Erythroblast (primary cell): ENCODE data around the gene GSTCD.
"Not testable (repeated sequence)": the region's sequence is repeated elsewhere in the genome, so short reads cannot be mapped to it uniquely, and the experiment has no call there.

ENCODE experiments used
- DNase-seq, 2 experiments: peaks; one replicate each; lab custom pipeline; 2025; lab: John Stamatoyannopoulos, UW
- GATA1 ChIP-seq: IDR thresholded peaks from 2 replicates; pipeline ENCODE4 v1.6.1; 2011; ENCODE audit warnings: low read depth, mild to moderate bottlenecking, control low read depth, low read length, moderate library complexity
- POLR2A ChIP-seq: IDR thresholded peaks from 2 replicates; pipeline ENCODE4 v1.6.1; 2011; ENCODE audit warnings: mild to moderate bottlenecking, low read length

The GSTCD gene

GRCh38 chr4:105808030-105808749 is 99.6 kb downstream of the GSTCD start:
- no peak for DNase-seq

DNA sequence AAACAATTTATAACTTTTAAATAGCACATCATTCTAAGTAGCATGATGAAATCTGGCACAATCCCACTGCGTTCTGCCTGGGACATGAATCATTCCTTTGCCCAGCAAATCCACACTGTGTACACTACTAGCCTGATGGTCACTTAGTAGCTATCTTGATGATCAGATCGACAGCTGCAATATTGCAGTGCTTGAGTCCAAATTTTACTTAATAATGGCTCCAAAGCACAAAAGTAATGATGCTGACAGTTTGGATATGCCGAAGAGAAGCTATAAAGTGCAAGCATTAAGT is 100.1 kb downstream of the GSTCD start:
- DNase-seq, result no peak

More at GRCh38 chr4:105808030-105808749, 99.6 kb downstream of the GSTCD start:
- TF ChIP-seq POLR2A (no peak), GATA1 (no peak)

GRCh38 chr4:105815701-105816100 is 107.1 kb downstream of the GSTCD start:
- TF ChIP-seq GATA1 (no peak), POLR2A (no peak)
- DNase-seq, result no peak

More for the DNA sequence above, 100.1 kb downstream of the GSTCD start:
- TF ChIP-seq POLR2A (no peak), GATA1 (no peak)

DNA sequence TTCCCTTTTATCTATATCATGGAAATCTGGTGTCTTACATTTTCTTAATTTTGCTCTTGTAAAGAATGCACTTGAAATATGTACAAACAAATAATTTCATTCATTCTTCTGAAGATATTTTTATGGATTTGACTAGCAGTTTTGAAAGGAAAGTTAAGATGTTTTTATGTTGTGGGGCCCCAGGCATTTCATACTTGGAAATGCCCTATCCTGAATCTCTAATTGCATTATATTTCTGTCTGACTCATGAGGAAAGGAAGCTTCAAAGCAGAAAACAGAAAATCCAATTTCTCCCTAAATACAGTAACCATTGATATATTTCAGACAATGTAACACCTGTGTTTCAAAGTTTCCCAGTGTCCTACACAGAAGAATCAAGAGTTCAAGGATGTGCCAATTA is 113.5 kb downstream of the GSTCD start:
- no peak for TF ChIP-seq GATA1
- no peak for TF ChIP-seq POLR2A
- DNase-seq, result no peak

- TF ChIP-seq POLR2A, result no peak
- no peak for TF ChIP-seq GATA1
These were observed 119.5 kb downstream of the GSTCD start for GRCh38 chr4:105828074-105828473.

GRCh38 chr4:105831189-105831588 is 122.6 kb downstream of the GSTCD start:
- no peak for DNase-seq
- TF ChIP-seq GATA1, result no peak
- no peak for TF ChIP-seq POLR2A

More at GRCh38 chr4:105828074-105828473, 119.5 kb downstream of the GSTCD start:
- DNase-seq, result no peak

DNA sequence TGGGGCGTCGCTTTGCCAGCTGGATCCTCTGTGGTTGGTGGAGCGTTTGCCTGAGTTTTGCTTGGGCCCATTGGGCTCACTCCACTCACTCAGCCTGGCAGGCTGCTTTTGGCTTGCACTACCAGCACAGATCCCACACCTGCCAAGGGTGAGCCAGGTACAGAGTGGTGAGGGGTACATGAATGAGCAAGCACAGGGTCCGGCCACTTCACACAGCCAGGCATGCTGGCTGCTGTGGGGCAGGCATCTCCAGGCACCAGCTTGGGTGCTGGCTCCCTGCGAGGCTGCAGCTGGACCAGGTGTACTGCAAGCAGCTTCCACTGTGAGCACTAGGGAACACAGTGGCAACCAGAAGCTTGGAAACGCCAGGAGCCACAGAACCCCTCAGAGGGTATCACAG is 126.6 kb downstream of the GSTCD start:
- no peak for TF ChIP-seq GATA1
- TF ChIP-seq POLR2A, result no peak
- DNase-seq, result no peak

GRCh38 chr4:105836537-105836936 is 128.0 kb downstream of the GSTCD start:
- TF ChIP-seq GATA1, result no peak
- no peak for DNase-seq

DNA sequence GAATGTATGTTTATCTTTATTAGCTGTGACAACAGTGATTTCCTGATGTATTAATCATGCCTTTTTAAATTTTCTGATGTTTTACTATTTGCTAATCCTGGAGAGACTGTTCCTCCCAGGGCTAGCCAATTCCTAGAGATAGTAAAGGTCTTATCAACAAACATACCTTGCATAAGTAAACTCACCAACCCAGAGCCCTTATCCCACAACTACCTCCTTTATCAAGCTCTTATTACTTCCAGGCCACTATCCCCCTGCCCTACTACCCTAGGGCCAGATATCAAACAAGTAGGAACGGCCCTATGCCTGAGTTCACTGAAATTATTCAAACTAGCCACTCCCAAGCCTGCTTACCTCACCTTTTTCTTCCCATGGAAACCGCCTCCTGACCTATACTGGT is 128.5 kb downstream of the GSTCD start:
- no peak for DNase-seq
- TF ChIP-seq POLR2A, result no peak
- no peak for TF ChIP-seq GATA1

DNA sequence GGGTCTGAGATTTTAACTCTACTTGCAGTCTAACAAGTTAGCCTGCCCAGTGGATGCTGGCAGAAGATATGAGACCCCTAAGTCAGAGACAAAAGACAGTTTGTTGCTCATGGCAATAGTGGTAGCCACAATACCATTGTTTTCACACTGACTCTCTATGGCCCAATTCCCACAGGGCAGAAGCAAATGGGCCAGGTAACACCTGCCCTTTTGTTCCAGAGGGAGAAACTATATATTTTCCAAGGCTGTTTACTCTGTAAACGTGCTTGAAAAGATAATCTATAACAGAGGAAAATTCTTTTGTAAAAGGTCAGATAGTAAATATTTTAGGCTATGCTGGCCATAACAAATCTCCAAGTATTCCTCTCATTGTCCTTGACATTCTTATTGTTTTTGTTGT is 129.5 kb downstream of the GSTCD start:
- DNase-seq, result no peak
- no peak for TF ChIP-seq POLR2A
- no peak for TF ChIP-seq GATA1

- no peak for DNase-seq
- TF ChIP-seq POLR2A (no peak), GATA1 (no peak)
These were observed 132.0 kb downstream of the GSTCD start for GRCh38 chr4:105840426-105841174.

- TF ChIP-seq POLR2A, result no peak
- TF ChIP-seq GATA1, result no peak
- DNase-seq, result no peak
These were observed 135.4 kb downstream of the GSTCD start for GRCh38 chr4:105843941-105844340.

DNA sequence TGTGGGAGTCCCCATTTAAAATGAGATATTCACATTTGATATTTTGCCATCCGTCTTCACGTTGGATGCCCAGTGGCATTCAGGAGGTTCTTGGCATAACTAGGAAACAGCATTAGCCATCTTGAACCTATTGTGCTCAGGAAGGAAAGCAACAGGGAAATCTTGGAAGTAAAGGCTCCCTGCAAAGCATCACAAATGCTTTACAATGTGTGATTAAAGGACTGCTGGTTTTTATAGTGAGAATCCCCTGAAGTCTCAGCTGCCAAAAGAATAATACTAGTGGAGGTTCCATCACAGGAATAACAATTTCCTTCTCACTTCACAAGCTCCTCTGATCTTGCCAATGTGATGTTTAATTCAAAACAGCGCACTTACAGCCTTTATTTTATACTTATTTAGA is 137.0 kb downstream of the GSTCD start:
- no peak for TF ChIP-seq POLR2A
- TF ChIP-seq GATA1, result no peak
- DNase-seq, result no peak

- DNase-seq, result not testable (repeated sequence)
These were observed 139.8 kb downstream of the GSTCD start for GRCh38 chr4:105848359-105848758.

DNA sequence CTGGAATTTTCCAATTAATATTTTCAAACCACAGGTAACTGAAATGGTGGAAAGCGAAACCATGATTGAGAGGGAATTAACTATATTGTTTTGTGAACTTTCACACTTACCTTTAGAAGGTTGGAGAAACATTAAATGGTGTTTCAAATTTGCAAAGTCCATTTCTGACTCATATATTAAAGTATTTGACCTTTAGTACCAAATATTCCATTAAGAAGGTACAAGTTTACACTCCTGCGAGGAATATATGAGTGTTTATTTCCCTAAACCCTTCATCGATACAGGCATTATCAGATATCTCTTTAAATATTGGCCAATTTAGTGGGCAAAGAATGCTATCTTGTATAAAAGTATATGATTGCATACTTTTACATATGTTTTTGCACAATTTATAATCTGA is 142.6 kb downstream of the GSTCD start:
- no peak for DNase-seq
- no peak for TF ChIP-seq GATA1
- no peak for TF ChIP-seq POLR2A

GRCh38 chr4:105852230-105852629 is 143.6 kb downstream of the GSTCD start:
- DNase-seq, result not testable (repeated sequence)
